ENCODE measurements around the gene HOXC6.

HOXC6 gene

DNA sequence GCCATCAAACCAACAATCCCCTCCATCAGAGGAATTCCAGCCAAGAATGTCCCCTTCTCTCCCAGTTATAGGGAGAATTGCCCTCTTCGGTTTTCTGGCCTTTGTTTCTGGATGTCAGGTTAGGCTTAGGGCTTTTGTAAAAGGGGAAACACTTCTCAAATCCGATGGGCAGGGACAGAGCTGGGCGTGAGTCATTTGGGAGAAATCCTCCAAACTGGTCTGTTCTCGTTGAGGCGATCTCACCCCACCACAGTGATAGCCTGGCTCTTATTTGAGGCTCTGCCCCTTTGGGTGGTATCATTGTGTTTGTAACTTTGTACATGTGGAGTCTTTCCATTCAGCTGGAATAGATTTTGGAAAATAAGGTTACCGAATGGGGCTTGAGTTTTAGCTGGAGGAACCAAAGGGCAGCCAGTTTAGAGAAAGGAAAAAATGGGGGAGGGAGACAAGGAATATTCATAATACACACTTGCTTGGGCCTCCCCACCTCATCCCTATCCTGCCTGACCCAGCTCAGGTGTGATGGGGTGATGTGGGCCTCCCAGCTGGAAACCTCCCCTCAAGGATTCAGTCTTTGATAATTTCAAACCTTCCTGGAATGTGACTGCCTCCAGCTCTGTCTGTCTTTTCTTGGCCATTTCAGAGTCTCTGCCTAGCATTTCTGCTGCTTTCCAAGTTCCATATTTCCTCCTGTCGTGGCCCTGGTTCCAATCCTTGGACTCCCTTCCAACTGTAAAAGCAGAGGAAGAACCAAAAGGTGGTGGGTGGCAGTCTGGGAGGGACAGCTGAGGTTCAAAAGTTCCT lies 32.9 kb downstream of the HOXC6 start:
- Histone ChIP-seq H3K4ac (ENCODE audit: low read depth in 1 of 2, low read length in 2 of 2) (no peak overlapping the region), H3K23ac (ENCODE audit: low read length in 2 of 2) (no peak overlapping the region), H3K36me3 (ENCODE audit: control insufficient read depth in 1 of 2, insufficient read depth in 2 of 2, low read depth in 1 of 2, low read length in 2 of 2) (peaks cover 10 to 15% of the 10 kb centered on the region in 2 experiments), H2AK5ac (ENCODE audit: low read length, severe bottlenecking) (no peak overlapping the region), H3K4me3 (ENCODE audit: insufficient read depth in 1 of 2, low read depth in 1 of 2, low read length in 2 of 2) (no peak overlapping the region), H4K8ac (ENCODE audit: low read length) (no peak overlapping the region), H4K91ac (ENCODE audit: low read length) (no peak overlapping the region), H2BK15ac (ENCODE audit: low read depth, poor library complexity, severe bottlenecking) (no peak overlapping the region), H3K9me3 (ENCODE audit: control insufficient read depth, low read length) (no peaks in the 10 kb centered on the region), H3K79me1 (replicated peaks; ENCODE audit: low read length, poor library complexity, severe bottlenecking) (peaks cover 14% of the 10 kb centered on the region), H2BK12ac (ENCODE audit: low read length in 2 of 2) (no peak overlapping the region), H3K4me1 (ENCODE audit: control insufficient read depth, insufficient read depth, low read depth, low read length) (peaks cover 3% of the 10 kb centered on the region), H3K4me2 (ENCODE audit: low read length, poor library complexity, severe bottlenecking) (no peak overlapping the region), H3K9ac (ENCODE audit: low read length) (no peak overlapping the region), H2BK120ac (ENCODE audit: low read depth, low read length) (no peak overlapping the region), H3K27ac (ENCODE audit: low read length, poor library complexity, severe bottlenecking) (no peak overlapping the region), H3K27me3 (ENCODE audit: control insufficient read depth in 1 of 2, insufficient read depth in 1 of 2, low read length in 2 of 2) (peaks cover 0 to 16% of the 10 kb centered on the region in 2 experiments), H2BK5ac (ENCODE audit: low read depth, low read length, poor library complexity, severe bottlenecking) (no peak overlapping the region), H3K14ac (ENCODE audit: low read length in 2 of 2) (no peak overlapping the region), H2AFZ (ENCODE audit: low read depth, low read length) (no peak overlapping the region), H3K18ac (ENCODE audit: low read depth in 1 of 2, low read length in 2 of 2) (no peak overlapping the region)
- no peak for DNase-seq
- 48% methylated on average over 6 of the region's 7 CpGs for WGBS

DNA sequence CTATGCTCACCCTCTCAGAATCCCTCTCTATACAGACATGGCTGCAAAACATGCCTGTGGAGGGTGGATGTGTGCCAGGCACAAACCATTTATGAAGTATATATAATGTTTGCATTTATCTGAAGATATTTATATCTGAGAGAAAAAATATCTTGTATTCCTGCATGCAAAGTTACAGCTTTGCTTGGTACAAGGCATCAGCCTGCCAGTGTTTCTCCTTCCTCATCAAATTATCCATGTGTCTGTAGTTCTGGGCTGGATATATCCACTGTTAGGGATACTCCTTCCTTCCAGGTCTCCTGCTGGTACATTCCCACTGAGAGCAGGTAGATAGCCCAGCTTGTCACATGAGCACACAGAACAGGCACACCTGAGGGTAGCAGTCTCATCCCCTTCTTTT lies 37.4 kb downstream of the HOXC6 start:
- Histone ChIP-seq H2BK5ac (ENCODE audit: low read depth, low read length, poor library complexity, severe bottlenecking) (no peak overlapping the region), H3K36me3 (ENCODE audit: control insufficient read depth in 1 of 2, insufficient read depth in 2 of 2, low read depth in 1 of 2, low read length in 2 of 2) (peaks cover 3 to 4% of the 10 kb centered on the region in 2 experiments), H2BK120ac (ENCODE audit: low read depth, low read length) (no peak overlapping the region)

DNA sequence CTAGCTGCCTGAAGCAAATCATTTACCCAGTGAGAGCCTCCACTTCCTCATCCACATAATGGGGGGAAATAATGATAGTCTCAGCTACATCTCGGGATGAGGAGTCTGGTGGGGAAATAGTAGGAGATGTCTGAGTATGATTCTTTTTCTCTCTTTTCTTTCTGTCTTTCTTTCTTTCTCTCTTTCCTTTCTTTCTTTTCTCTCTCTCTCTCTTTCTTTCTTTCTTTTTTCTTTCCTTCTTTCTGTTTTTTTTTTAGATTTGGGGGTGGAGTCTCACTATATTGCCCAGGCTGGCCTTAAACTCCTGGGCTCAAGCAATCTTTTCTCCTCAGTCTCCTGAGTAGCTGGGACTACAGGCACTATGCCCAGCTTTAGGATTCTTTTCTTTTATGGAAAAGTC lies 38.2 kb downstream of the HOXC6 start:
- H4K91ac ChIP-seq (ENCODE audit: low read length): no peak overlapping the region
- no peak overlapping the region for H2BK120ac ChIP-seq (ENCODE audit: low read depth, low read length)
- no peak overlapping the region for H3K4me3 ChIP-seq (ENCODE audit: insufficient read depth in 1 of 2, low read depth in 1 of 2, low read length in 2 of 2)
- no peak overlapping the region for H3K9ac ChIP-seq (ENCODE audit: low read length)
- no peak overlapping the region for H2AFZ ChIP-seq (ENCODE audit: low read depth, low read length)
- H2BK15ac ChIP-seq (ENCODE audit: low read depth, poor library complexity, severe bottlenecking): no peak overlapping the region
- peaks cover 1% of the 10 kb centered on the region for H3K4me1 ChIP-seq (ENCODE audit: control insufficient read depth, insufficient read depth, low read depth, low read length)
- H3K14ac ChIP-seq (ENCODE audit: low read length in 2 of 2): no peak overlapping the region
- no peak overlapping the region for H2AK5ac ChIP-seq (ENCODE audit: low read length, severe bottlenecking)
- H3K23ac ChIP-seq (ENCODE audit: low read length in 2 of 2): no peak overlapping the region
- no peak overlapping the region for H3K4me2 ChIP-seq (ENCODE audit: low read length, poor library complexity, severe bottlenecking)
- H3K27me3 ChIP-seq (ENCODE audit: control insufficient read depth in 1 of 2, insufficient read depth in 1 of 2, low read length in 2 of 2): peaks cover 0 to 10% of the 10 kb centered on the region in 2 experiments
- no peak overlapping the region for H2BK5ac ChIP-seq (ENCODE audit: low read depth, low read length, poor library complexity, severe bottlenecking)
- no peak overlapping the region for H4K8ac ChIP-seq (ENCODE audit: low read length)
- H3K9me3 ChIP-seq (ENCODE audit: control insufficient read depth, low read length): no peaks in the 10 kb centered on the region
- H3K27ac ChIP-seq (ENCODE audit: low read length, poor library complexity, severe bottlenecking): no peak overlapping the region
- no CpG with 5 or more reads among the region's 1 CpG for WGBS
- H3K79me1 ChIP-seq (replicated peaks; ENCODE audit: low read length, poor library complexity, severe bottlenecking): peaks cover 5% of the 10 kb centered on the region
- no peak overlapping the region for H3K4ac ChIP-seq (ENCODE audit: low read depth in 1 of 2, low read length in 2 of 2)
- no peak for DNase-seq
- H3K36me3 ChIP-seq (ENCODE audit: control insufficient read depth in 1 of 2, insufficient read depth in 2 of 2, low read depth in 1 of 2, low read length in 2 of 2): peaks cover 3 to 4% of the 10 kb centered on the region in 2 experiments
- H3K18ac ChIP-seq (ENCODE audit: low read depth in 1 of 2, low read length in 2 of 2): no peak overlapping the region
- no peak overlapping the region for H2BK12ac ChIP-seq (ENCODE audit: low read length in 2 of 2)

More for the DNA sequence above, 37.4 kb downstream of the HOXC6 start:
- Histone ChIP-seq H3K4ac (ENCODE audit: low read depth in 1 of 2, low read length in 2 of 2) (no peak overlapping the region), H3K18ac (ENCODE audit: low read depth in 1 of 2, low read length in 2 of 2) (no peak overlapping the region), H2AFZ (ENCODE audit: low read depth, low read length) (no peak overlapping the region), H2BK15ac (ENCODE audit: low read depth, poor library complexity, severe bottlenecking) (no peak overlapping the region), H4K8ac (ENCODE audit: low read length) (no peak overlapping the region), H3K4me3 (ENCODE audit: insufficient read depth in 1 of 2, low read depth in 1 of 2, low read length in 2 of 2) (no peak overlapping the region), H2BK12ac (ENCODE audit: low read length in 2 of 2) (no peak overlapping the region), H3K27ac (ENCODE audit: low read length, poor library complexity, severe bottlenecking) (no peak overlapping the region), H3K14ac (ENCODE audit: low read length in 2 of 2) (no peak overlapping the region), H4K91ac (ENCODE audit: low read length) (no peak overlapping the region), H3K27me3 (ENCODE audit: control insufficient read depth in 1 of 2, insufficient read depth in 1 of 2, low read length in 2 of 2) (peaks cover 0 to 12% of the 10 kb centered on the region in 2 experiments), H3K9ac (ENCODE audit: low read length) (no peak overlapping the region), H3K23ac (ENCODE audit: low read length in 2 of 2) (no peak overlapping the region), H2AK5ac (ENCODE audit: low read length, severe bottlenecking) (no peak overlapping the region), H3K4me1 (ENCODE audit: control insufficient read depth, insufficient read depth, low read depth, low read length) (peaks cover 1% of the 10 kb centered on the region), H3K9me3 (ENCODE audit: control insufficient read depth, low read length) (no peaks in the 10 kb centered on the region), H3K79me1 (replicated peaks; ENCODE audit: low read length, poor library complexity, severe bottlenecking) (peaks cover 5% of the 10 kb centered on the region), H3K4me2 (ENCODE audit: low read length, poor library complexity, severe bottlenecking) (no peak overlapping the region)
- DNase-seq: no peak

DNA sequence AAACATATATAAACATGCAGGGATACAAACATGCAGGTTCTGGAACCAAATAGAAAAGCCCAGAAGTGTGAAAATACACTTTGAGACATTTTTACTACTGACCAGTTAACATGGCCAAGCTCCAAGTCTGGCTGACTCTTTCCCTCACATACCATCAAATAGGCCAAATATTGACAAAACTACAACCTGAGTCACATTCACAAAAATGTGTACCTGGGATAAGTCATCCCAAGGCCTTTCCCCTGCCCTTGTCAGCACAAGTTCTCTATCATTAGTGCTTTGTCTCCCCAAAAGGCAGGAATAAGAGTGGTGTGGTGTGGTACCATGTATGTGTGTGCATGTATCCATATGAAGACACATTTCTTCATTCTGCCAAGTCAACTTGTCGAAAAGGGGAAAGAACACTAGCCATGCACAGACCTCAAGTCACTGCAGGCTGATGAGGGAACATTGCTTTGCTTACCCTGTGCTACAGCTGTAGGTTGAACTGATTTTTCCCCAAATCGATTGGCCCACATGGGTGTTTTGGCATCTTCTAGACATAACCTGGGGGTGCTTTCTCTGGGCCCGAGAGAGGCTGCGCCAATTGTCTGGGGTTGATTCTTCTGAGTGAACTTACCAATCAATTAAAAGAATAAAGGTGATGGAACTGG lies 40.3 kb downstream of the HOXC6 start:
- no peak overlapping the region for H3K23ac ChIP-seq (ENCODE audit: low read length in 2 of 2)
- H2BK15ac ChIP-seq (ENCODE audit: low read depth, poor library complexity, severe bottlenecking): no peak overlapping the region
- H2AK5ac ChIP-seq (ENCODE audit: low read length, severe bottlenecking): no peak overlapping the region
- H3K79me1 ChIP-seq (replicated peaks; ENCODE audit: low read length, poor library complexity, severe bottlenecking): peaks cover 3% of the 10 kb centered on the region
- no peak for DNase-seq
- WGBS: 85% methylated on average over 4 of the region's 4 CpGs
- no peak overlapping the region for H2BK120ac ChIP-seq (ENCODE audit: low read depth, low read length)
- H4K8ac ChIP-seq (ENCODE audit: low read length): no peak overlapping the region
- no peaks in the 10 kb centered on the region for H3K9me3 ChIP-seq (ENCODE audit: control insufficient read depth, low read length)
- H3K36me3 ChIP-seq (ENCODE audit: control insufficient read depth in 1 of 2, insufficient read depth in 2 of 2, low read depth in 1 of 2, low read length in 2 of 2): peaks cover 0 to 3% of the 10 kb centered on the region in 2 experiments
- H2BK12ac ChIP-seq (ENCODE audit: low read length in 2 of 2): no peak overlapping the region
- no peak overlapping the region for H2BK5ac ChIP-seq (ENCODE audit: low read depth, low read length, poor library complexity, severe bottlenecking)
- H3K4ac ChIP-seq (ENCODE audit: low read depth in 1 of 2, low read length in 2 of 2): no peak overlapping the region
- no peak overlapping the region for H3K27ac ChIP-seq (ENCODE audit: low read length, poor library complexity, severe bottlenecking)
- H3K9ac ChIP-seq (ENCODE audit: low read length): no peak overlapping the region
- H3K14ac ChIP-seq (ENCODE audit: low read length in 2 of 2): no peak overlapping the region
- H3K4me1 ChIP-seq (ENCODE audit: control insufficient read depth, insufficient read depth, low read depth, low read length): no peaks in the 10 kb centered on the region
- no peak overlapping the region for H4K91ac ChIP-seq (ENCODE audit: low read length)
- H3K4me2 ChIP-seq (ENCODE audit: low read length, poor library complexity, severe bottlenecking): no peak overlapping the region
- H2AFZ ChIP-seq (ENCODE audit: low read depth, low read length): no peak overlapping the region
- H3K18ac ChIP-seq (ENCODE audit: low read depth in 1 of 2, low read length in 2 of 2): no peak overlapping the region
- H3K4me3 ChIP-seq (ENCODE audit: insufficient read depth in 1 of 2, low read depth in 1 of 2, low read length in 2 of 2): peak overlapping the region in 1 of 2 experiments; percentile 9
- H3K27me3 ChIP-seq (ENCODE audit: control insufficient read depth in 1 of 2, insufficient read depth in 1 of 2, low read length in 2 of 2): peaks cover 0 to 9% of the 10 kb centered on the region in 2 experiments

All from mesenchymal stem cell (in vitro differentiated cells and primary cell).